ENCODE results near the gene CFDP1.
A peak's percentile ranks its signal among the peaks of the same experiment; 100 is the strongest.

Gene CFDP1

DNA sequence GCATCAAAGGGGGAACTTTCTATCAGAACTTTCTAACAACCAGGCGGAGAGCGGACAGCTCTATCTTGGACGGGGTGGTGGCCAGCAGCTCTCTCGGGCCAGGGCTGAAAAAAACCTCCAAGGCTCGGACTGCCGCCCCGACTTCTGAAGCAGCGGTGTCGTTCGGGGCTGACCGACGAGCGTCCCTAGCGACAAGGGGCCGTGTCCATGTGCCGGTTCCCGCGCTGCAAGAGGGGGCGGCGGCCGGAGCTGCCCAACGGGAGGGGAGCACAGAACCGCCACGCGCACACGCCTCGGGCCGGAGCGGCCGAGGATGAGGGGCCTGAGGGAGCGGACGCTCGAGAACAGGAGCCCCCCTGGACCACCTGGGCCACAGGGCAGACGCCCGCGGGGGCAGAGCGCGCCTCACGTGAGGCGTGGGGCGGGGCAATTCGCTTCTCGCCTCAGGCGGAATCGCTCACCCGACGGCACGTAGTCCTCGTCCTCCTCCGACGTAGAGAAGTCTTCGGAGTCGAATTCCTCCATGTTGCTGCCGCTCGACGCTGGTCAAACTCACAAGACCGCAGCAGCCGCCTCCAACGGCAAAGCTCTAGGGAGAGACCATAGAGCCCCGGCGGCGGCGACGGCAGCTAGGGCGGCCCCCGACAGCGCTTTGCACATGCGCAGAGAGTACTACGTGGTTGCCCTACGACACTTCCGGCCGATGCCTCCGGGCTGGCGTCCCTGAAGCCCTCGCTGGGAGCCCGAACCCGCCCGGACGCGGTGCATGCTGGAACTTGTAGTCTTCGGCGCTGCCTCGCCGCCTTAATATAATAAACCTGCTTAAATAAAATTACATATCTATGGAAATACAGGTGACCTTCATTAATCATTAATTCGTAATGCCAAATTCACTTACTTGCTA lies at the start of gene CFDP1:
CFDP1 (minus strand) TSS at position 676 of the 904 bp plus-strand sequence; CDS start at position 525, 151 bp downstream.
- DNase-seq: peak; percentile 95

GRCh38 chr16:75482434-75483205 lies 49.3 kb upstream of the CFDP1 start:
- DNase-seq: no peak

DNA sequence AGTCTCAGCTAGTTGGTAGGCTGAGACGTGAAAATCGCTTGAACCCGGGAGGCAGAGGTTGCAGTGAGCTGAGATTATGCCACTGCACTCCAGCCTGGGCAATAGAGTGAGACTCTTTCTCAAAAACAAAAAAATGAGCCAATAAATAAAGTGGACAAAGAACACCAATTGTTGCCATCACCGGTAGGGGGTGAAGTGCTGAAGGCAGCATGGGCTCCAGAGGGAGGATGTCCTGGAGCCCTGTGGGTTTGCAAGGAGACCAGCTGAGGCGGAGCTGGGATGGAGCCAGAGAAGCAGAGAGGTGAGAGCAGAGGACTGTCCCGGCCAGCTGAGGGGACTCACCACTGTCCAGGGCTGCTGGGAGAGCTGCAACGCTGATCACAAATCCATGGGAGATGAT lies 48.2 kb upstream of the CFDP1 start:
- no peak for DNase-seq

DNA sequence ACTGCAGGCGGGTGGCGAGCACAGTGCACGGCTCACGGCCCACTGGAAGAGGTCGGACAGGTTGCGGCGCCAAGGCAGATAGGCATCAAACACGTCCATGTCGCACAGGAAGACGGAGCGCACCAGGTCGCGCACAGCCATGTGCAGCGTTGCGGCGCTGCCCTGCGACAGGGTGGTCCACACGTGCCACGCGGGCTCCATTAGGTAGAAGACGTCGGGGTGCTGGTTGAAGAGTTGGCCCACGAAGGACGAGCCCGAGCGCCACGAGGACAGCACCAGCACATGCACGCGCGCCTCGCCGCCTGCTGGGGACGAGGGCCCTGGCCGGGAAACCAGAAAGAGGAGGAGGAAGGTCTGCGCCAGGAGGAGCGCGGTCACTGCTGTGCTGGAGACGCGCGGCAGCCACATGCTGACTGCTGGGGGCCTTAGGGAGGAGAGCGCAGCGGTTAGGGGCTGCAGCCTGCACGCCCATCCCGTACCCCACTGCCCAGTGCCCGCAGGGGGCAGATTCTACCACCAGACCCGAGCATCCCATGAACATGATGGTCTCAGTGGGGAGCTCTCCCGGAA lies 46.2 kb upstream of the CFDP1 start:
- DNase-seq: no peak

GRCh38 chr16:75478480-75479345 lies 45.4 kb upstream of the CFDP1 start:
- DNase-seq: no peak

GRCh38 chr16:75477680-75478473 lies 44.6 kb upstream of the CFDP1 start:
- no peak for DNase-seq

DNA sequence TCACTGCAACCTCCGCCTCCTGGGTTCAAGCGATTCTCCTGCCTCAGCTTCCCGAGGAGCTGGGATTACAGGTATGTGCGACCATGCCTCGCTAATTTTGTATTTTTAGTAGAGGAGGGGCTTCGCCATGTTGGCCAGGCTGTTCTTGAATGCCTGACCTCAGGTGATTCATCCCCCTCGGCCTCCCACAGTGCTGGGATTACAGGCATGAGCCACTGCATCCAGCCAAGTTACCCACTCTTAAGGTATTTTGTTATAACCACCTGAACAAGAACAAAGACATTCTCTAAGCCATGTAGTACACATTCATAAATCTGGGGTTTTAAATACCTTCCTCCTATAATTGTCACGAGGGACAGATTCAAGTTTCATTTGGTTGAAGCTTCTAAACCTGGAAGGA lies 43.5 kb upstream of the CFDP1 start:
- DNase-seq: no peak

GRCh38 chr16:75475420-75475847 lies 42.1 kb upstream of the CFDP1 start:
- no peak for DNase-seq

DNA sequence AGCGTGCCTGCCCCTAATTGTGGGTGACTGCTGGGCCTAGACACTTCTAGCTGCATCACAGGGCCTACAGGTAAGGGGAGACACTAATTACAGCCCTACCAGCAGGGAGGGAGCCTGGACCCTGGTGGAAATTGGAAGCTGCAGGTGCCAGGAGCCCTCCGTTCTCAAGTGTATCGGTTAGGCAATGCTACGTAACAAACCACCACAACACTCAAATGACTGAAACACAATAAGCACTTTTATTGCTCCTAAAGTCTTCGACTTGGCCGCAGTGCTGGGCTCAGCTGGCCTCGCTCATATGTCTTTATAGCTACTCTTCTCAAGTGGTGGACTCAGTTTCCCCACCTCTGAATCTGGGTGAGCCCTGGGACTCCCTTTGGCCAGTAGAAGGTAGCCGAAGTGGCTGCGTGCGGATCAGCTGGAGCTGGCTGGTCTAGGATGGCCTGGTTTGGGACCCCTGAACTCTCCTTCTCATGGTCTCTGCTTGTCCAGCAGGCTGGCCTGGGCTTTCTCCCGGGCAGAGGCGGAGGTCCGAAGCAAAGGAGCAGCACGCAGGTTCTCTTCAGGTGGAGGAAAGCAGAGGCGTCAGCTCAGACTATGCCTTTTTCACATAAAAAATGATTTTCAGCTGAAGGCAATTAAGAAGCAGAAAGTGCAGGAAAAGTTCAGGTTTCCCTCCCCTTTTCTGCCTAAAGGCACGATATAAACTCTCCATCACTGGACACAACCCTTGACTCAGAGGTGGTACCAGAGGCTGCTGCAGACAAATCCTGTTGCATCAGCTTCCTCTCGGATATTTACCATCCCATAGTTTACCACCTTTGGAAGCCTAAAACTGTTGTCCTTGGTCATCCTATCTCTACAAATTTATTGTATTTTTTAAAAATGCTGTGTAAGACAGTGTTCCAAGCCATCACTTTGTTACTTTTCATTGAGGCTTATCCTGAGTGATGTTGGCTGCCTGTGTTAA lies 39.9 kb upstream of the CFDP1 start:
- DNase-seq: no peak

DNA sequence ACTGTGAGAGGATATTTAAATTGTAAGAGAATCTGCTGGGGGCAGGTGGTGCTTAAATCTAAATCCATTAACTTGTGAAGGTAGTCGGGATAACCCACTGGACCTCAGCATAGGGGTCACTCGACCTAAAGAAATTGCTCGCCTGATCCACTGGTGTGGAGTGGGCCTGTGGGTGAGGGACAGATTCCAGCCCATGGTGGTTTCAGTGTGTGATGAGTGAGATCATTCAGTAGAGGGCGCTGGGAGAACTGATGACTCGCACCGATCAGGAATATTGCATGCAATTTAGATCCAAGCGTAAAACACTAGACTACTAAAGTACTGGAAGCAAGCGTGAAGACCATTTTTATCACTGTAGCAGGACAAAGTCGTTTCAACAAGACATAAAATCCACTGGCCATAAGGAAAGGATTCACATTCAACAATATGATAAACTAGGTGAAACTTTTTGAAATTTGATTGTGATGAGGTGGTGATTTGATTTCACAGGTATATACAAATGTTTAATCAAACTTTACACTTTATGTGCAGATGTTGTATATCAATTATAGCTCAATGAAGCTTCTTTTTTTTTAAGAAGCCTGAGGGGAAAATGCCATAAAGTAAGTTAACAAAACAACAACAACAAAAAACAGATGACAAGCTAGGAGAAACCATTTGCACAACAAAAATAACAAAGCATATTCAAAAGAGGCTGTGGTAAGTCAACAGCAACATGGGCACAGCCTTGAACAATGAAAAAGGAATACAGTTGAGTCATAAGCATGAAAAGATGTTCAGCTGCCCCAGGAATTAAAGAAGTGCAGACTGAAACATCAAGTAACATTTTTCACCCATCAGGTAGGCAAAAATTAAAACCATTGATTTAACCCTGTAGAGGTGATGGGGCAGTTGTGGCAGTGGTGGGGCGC lies 38.7 kb upstream of the CFDP1 start:
- DNase-seq: peak; percentile 40

DNA sequence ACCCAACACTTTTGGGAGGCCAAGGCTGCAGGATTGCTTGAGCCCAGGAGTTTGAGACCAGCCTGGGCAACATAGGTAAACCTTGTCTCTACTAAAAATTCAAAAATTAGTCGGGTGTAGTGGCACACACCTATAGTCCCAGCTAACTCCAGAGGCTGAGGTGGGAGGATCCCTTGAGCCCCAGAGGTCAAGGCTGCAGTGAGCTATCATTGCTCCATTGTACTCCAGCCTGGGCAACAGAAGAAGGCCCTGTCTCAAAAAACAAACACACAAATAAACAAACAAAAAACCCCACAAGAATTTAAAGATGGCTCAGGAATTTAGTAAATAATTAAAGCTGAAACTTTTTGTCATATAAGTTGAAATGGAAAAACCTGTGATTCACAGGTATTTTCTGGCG lies 33.5 kb upstream of the CFDP1 start:
- no peak for DNase-seq

GRCh38 chr16:75464122-75464918 lies 31.0 kb upstream of the CFDP1 start, which contains the start of gene TMEM170A:
Gene TMEM170A (minus strand): TSS chr16:75464689. CDS start chr16:75464600, 89 bp downstream.
- DNase-seq: peak; percentile 99

DNA sequence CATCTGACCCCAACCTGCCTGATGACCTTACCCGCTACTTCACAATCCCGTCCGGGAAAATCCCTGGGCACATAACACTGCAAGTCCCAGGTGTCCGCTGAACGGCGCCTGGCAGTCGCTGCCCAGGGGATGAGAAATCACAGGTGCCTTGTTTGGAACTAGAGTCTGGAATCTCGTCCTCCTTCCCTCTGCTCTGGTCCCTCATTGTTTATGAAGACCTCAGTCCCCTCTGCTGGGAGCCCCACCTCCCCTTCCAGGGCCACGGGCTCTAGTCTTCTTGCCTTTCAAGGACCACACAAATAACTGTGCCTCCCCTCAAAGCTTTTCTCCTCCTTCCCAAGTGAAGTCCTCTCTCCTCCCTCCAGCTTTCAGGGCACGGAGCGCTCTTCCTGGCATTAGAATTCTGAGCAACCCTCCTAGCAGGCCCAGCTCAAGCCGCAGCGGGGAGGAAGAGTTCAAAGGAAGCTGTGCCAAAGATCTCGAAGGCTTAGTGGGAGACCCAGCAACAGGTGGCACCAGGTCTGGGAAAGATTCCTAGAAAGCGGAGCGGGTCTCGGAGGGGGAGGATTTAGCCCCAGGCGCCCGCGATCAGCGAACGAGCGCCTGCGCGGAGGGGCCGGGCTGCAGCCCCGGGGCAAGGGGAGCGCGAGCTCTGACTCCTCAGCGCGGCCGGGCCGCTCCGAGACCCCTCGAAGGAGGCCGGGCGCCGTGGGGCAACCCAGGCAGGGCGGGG lies 30.3 kb upstream of the CFDP1 start:
- DNase-seq: peak; percentile 7

- DNase-seq: no peak
Observed at GRCh38 chr16:75462806-75463205, 29.5 kb upstream of the CFDP1 start.

DNA sequence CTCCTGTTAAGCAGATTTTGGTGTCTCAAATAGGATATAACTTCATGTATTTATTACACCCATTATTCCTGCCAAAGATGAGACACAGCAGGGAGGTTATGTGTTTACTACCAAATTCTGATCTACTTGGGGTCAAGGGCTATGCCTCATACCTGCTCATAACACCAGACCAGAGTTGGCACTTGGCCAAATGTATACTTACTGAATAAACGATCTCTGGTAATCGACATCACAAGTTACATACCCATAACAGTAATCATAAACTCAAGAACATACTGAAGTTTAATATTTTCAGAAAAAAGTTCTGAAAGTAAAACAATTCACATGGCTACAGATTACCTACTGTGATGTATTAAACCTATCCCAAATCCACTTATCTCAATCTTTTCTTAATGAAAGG lies 28.3 kb upstream of the CFDP1 start:
- DNase-seq: no peak

DNA sequence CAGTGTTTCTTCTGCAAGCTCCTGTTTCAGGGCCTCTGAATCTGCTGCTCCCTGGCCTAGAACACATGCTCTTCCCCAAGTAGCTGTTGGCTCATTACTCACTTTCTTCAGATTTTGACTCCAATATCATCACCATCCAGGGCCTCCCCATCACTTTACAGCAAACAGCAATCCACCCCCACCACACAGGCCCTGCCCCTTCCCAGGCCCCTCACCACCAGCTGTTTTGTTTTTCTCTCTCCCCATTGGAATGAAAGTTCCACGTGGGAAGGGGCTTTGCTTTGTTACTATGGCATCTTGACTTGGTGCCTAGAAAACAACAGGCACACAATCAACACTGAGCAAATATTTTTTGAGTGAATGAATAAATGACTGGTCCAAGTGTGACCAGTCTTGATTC lies 27.1 kb upstream of the CFDP1 start:
- no peak for DNase-seq

DNA sequence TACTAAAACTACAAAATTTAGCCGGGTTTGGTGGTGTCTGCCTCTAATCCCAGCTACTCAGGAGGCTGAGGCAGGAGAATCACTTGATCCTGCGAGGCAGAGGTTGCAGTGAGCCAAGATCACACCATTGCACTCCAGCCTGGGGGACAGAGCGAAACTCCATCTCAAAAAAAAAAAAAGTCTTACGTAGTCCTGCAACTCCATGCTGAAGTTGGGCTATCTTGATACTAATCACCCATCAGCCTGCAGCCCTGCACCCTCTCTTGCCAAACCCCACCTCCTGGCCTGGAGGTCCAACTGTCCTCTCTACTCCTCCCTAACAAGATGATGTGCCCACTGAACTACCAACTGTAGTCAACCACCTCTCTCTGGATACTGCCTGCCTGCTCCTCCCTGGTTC lies 26.4 kb upstream of the CFDP1 start:
- no peak for DNase-seq

GRCh38 chr16:75458439-75458838 lies 25.1 kb upstream of the CFDP1 start:
- DNase-seq: no peak

Measured in activated gamma-delta T cell treated with Interleukin-2 at 50 U/mL for 16 hours (primary cell).